Tibial artery (tissue), 4 donors: ENCODE measurements around the gene NELL2.

Experiments used
- DNase-seq, 2 donors: peaks; one replicate each; pipeline ENCODE4 v3.0.0-alpha.2; 2019
- H3K27ac ChIP-seq, 2 donors: fragments of 200-600 bp; sonication (generic) in 1 of 2; 1 replicate in 1 of 2; 2 replicates in 1 of 2; pipeline ENCODE4 v1.5.1; 2018 to 2019; ENCODE audit warnings: mild to moderate bottlenecking in 1 of 2
- H3K27me3 ChIP-seq, 2 donors: fragments of 200-600 bp; sonication (generic) in 1 of 2; one replicate each; pipeline versions ENCODE4 v1.5.1 to v1.6.0; 2016 to 2019
- H3K36me3 ChIP-seq, 3 donors: fragments of 200-600 bp; sonication (generic) in 2 of 3; one replicate each; pipeline ENCODE4 v1.5.1; 2016 to 2019; ENCODE audit warnings: mild to moderate bottlenecking in 2 of 3
- H3K4me1 ChIP-seq, 4 donors: fragments of 200-600 bp; sonication (generic) in 2 of 4; 1 replicate in 3 of 4; 2 replicates in 1 of 4; pipeline ENCODE4 v1.5.1; 2016 to 2019
- H3K4me3 ChIP-seq, 2 donors: fragments of 200-600 bp; sonication (generic) in 1 of 2; 1 replicate in 1 of 2; 2 replicates in 1 of 2; pipeline ENCODE4 v1.5.1; 2018 to 2019; ENCODE audit warnings: mild to moderate bottlenecking in 2 of 2
- H3K9me3 ChIP-seq, 3 donors: fragments of 200-600 bp; sonication (generic) in 1 of 3; one replicate each; pipeline ENCODE4 v1.5.1; 2016 to 2019
- CTCF ChIP-seq, 2 experiments: fragments of 200-600 bp in 1 of 2; fragments of 450-650 bp in 1 of 2; IDR thresholded peaks; one replicate each; pipeline ENCODE4 v1.5.1; 2017 to 2019; ENCODE audit warnings: antibody characterized with exemption in 2 of 2, mild to moderate bottlenecking in 1 of 2, moderate library complexity in 1 of 2
- intact Hi-C: fragments of 100-400 bp; cut with DNase I; formaldehyde crosslinking; loops from one replicate; pipeline ENCODE4 v1.15.0; 2023; ENCODE audit warnings: low total_unique reads

Gene NELL2

GRCh38 chr12:44532940-44533339, 343.2 kb downstream of the NELL2 start:
- DNase-seq = no peak
- Histone ChIP-seq H3K27me3 (no peaks in the 10 kb centered on the region), H3K4me1 (no peaks in the 10 kb centered on the region), H3K9me3 (no peaks in the 10 kb centered on the region), H3K27ac (no peak overlapping the region), H3K36me3 (no peaks in the 10 kb centered on the region), H3K4me3 (no peak overlapping the region)
- no peak for TF ChIP-seq CTCF (IDR thresholded peaks at IDR 0.05)
- intact Hi-C loops = no loop called here

GRCh38 chr12:44531320-44531971, 344.7 kb downstream of the NELL2 start:
- intact Hi-C loops = no loop called here
- Histone ChIP-seq H3K4me3 (no peak overlapping the region), H3K9me3 (no peaks in the 10 kb centered on the region), H3K27ac (no peak overlapping the region), H3K36me3 (no peaks in the 10 kb centered on the region), H3K4me1 (no peaks in the 10 kb centered on the region), H3K27me3 (no peaks in the 10 kb centered on the region)
- no peak for DNase-seq
- TF ChIP-seq CTCF (IDR thresholded peaks at IDR 0.05) = no peak

- Histone ChIP-seq H3K4me1 (no peaks in the 10 kb centered on the region), H3K27ac (no peak overlapping the region), H3K9me3 (no peaks in the 10 kb centered on the region), H3K27me3 (no peaks in the 10 kb centered on the region), H3K36me3 (no peaks in the 10 kb centered on the region), H3K4me3 (no peak overlapping the region)
- no peak for TF ChIP-seq CTCF (IDR thresholded peaks at IDR 0.05)
- intact Hi-C loops = no loop called here
- no peak for DNase-seq
Observed at GRCh38 chr12:44526655-44527182, 349.4 kb downstream of the NELL2 start.

- Histone ChIP-seq H3K27me3 (no peaks in the 10 kb centered on the region), H3K36me3 (no peaks in the 10 kb centered on the region), H3K9me3 (no peaks in the 10 kb centered on the region), H3K4me1 (no peaks in the 10 kb centered on the region), H3K27ac (no peak overlapping the region), H3K4me3 (no peak overlapping the region)
- no peak for DNase-seq
- intact Hi-C loops = no loop called here
- TF ChIP-seq CTCF (IDR thresholded peaks at IDR 0.05) = no peak
Observed at GRCh38 chr12:44525806-44526654, 350.1 kb downstream of the NELL2 start.

GRCh38 chr12:44523828-44524227, 352.3 kb downstream of the NELL2 start:
- no peak for DNase-seq
- no peaks in the 10 kb centered on the region for H3K27me3 ChIP-seq
- no peak overlapping the region for H3K27ac ChIP-seq
- intact Hi-C loops = no loop called here
- H3K4me1 ChIP-seq = no peaks in the 10 kb centered on the region
- H3K9me3 ChIP-seq = no peaks in the 10 kb centered on the region
- H3K36me3 ChIP-seq = no peaks in the 10 kb centered on the region
- no peak overlapping the region for H3K4me3 ChIP-seq
- TF ChIP-seq CTCF (IDR thresholded peaks at IDR 0.05) = no peak
